RKO (cell line): ENCODE data around the gene RFFL.
"Not testable (repeated sequence)": the region's sequence is repeated elsewhere in the genome, so short reads cannot be mapped to it uniquely, and the experiment has no call there.

Experiments used
- DNase-seq: peaks from one replicate; pipeline ENCODE4 v3.0.0-alpha.2; 2016; ENCODE audit warnings: low spot score

Gene RFFL

DNA sequence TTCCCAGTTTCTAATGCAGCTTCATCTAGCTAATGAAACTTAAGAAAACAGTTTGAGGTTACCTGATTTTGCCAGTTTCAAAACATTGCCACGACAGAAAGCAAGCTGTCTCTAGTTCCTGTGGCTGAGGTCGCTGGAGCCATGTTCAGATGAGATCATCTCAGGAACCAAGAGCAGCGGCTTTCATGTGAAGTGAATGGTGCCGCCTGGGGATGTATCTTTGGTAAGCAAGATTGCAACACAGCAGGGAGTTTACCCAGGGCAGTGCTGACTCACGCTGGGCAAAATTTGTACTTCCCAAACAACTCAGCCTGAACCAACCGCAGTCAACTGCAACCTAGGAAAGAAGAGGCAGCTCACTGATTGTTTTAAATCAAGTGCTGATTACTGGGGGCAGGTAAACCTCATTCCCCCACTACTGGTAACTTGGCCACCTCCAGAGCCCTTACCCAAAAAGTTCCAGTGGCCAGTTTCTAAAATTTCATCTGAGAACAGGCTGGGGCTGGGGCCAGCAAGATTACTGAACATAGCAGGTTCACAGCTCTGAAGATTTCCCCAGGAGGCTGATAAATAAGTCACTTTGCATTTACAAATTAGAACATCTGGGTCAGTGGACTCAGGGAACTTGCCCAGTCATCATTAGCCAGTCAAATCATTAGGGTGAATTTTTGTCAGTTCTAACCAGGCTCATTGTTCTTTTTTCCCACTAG is at the start of gene RFFL:
Gene RFFL (minus strand): TSS at position 194 of the 710 bp plus-strand sequence. CDS start 37,154 bp downstream, outside the sequence.
- DNase-seq, result peak; percentile 96

GRCh38 chr17:35110791-35111190 is 47.3 kb upstream of the RFFL start:
- not testable (repeated sequence) for DNase-seq

DNA sequence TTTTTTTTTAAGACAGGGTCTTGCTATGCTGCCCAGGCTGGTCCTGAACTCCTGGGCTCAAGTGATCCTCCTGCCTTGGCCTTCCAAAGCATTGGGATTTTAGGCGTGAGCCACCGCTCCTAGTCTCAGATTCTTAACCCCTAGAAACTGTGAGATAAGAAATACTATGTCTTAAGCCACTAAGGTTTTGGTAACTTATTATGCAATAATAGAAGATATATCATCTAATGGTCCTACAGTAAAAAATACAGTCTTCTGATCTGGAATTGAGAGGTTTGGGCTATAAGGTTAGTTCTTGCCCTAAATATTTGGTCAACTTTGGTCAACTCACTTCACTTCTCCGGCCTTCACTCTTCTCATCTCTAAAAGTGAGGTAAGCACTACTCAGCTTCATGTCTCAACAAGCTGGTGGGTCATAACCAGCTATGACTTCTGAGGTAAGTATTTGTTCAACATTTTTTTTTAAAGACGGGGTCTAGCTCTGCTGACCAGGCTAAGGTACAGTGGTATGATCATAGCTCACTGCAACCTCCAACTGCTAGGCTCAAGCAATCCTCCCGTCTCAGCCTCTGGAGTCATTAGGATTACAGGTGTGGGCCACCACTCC is 41.4 kb upstream of the RFFL start:
- DNase-seq, result no peak

DNA sequence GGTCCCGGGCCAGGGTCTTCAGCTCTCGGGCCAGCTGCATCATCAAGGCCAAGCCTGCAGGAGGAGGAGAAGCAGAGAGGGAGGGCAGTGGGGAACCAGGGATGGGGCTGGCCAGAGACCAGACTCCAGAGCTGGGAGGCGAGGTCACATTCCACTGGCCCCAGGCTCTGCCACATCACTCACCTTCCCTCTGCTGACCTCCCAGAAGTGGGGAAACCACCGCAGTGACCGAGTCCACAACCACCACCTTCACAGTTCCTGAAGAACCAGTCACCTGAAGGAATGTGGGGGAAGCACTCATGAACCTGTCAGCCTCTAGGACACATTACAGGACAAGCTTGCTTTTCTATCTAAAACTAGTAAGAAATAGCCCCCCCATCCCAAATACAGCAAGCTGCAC is 39.8 kb upstream of the RFFL start:
- no peak for DNase-seq

DNA sequence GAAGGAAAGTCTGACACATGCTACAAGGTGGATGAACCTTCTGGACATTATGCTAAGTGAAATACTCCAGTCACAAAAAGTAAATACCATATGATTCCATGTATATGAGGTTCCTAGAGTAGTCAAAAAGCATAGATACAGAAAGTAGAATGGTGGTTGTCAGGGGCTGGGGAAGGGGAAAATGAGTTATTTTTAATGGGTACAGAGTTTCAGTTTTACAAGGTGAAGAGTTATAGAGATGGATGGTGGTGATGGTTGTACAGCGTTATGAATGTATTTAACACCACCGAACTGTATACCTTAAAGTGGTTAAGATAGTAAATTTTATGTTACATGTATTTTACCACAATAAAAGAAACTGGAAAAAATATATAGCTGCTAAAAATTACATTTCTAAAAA is 38.2 kb upstream of the RFFL start:
- DNase-seq, result no peak

- DNase-seq, result no peak
Measured at GRCh38 chr17:35101036-35101435, 37.5 kb upstream of the RFFL start.

- no peak for DNase-seq
Measured at GRCh38 chr17:35099908-35100307, 36.4 kb upstream of the RFFL start.

GRCh38 chr17:35097776-35098175 is 34.3 kb upstream of the RFFL start:
- no peak for DNase-seq

DNA sequence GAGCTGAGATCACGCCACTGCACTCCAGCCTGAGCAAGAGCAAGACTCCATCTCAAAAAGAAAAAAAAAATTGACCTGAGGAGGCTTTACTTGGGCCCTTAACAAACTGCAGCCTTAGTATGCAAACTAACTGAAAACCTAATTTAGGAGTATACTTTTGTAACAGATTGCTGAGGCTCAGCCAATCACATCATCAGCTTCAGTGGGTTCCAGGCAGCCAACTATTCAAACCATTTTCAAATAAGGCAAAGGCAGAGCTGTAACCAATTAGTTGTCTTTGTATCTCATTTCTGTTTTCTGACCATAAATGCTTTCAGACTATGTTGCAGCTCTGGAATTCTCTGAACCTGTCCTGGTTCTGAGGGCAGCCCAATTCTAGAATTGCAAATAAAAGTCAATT is 32.2 kb upstream of the RFFL start:
- no peak for DNase-seq

- DNase-seq, result peak; percentile 91
Measured at GRCh38 chr17:35094902-35095301, 31.4 kb upstream of the RFFL start.

DNA sequence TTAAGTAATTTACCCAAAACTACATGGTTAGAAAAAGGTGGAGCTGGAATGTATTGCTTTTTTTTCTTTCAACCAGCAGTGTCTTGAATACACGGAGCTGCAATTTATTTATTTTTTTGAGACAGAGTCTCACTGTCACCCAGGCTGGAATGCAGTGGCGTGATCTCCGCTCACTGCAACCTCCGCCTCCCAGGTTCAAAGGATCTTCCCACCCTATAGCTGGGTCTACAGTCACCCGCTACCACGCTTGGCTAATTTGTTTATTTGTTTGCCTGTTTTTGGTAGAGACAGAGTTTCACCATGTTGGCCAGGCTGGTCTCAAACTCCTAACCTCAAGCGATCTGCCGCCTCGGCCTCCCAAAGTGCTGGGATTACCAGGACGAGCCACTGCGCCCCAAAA is 27.2 kb upstream of the RFFL start:
- not testable (repeated sequence) for DNase-seq

- no peak for DNase-seq
Measured at GRCh38 chr17:35089586-35090296, 26.2 kb upstream of the RFFL start.

DNA sequence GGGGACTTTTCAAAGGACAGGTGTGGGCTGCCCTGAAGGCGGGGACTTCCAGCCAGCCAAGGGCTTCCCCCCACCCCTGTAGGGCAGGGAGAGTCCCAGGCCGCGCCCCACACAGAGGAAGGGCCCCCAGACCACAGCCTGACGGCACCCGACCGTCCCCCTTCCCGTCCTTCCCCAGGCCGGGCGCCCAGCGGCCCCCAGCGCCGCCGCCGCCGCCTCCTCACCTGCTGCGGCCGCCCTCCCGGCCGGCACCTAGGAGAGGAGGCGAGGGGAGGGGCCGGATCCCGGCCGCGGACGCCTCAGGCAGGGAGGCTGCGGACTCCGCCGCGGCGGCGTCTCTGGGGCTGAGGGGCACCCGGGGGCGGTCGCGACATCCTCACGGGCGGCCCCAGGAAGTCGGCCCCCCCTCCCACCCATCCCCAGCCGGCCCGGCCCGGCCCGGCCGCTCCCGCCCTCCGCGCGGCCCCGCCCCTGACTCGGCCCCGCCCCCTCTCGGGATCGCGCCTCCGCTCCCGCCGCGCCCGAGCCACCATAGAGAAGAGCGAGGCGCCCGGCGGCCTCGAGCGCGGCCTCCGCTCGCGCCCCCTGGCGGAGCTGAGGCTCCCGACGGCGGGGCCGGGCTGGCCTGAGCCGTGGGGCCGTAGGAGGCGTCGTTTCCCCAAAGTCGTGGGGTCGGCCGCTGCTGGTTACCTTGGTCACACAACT is 25.5 kb upstream of the RFFL start:
- peak; percentile 78 for DNase-seq

GRCh38 chr17:35088356-35088880 is 24.9 kb upstream of the RFFL start:
- DNase-seq, result peak; percentile 66

GRCh38 chr17:35087731-35088355 is 24.3 kb upstream of the RFFL start:
- peak; percentile 63 for DNase-seq

DNA sequence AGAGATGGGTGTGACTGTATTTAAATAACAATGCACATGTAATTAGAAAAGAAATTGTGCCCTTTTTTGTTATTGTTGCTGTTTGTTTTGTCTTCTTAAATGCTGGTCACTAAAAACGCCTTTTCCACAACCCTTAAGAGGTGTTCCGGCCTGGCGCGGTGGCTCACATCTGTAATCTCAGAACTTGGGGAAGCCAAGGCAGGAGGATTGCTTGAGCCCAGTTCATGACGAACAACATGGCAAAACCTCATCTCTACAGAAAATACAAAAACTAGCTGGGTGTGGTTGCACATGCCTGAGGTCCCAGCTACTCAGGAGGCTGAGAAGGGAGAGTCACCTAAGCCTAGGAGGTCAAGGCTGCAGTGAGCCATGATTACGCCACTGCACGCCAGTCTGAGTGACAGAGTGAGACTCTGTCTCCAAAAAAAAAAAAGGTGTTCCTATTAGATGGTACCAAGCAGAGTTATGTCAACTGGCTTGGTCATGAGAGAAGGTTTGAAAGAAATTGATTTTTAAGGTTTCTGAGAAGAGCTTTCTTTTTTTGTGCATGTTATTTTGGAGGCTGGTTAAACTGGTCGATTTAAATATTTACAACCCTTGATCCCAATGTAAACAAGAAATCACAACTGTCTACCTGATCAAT is 23.5 kb upstream of the RFFL start:
- peak; percentile 47 for DNase-seq

DNA sequence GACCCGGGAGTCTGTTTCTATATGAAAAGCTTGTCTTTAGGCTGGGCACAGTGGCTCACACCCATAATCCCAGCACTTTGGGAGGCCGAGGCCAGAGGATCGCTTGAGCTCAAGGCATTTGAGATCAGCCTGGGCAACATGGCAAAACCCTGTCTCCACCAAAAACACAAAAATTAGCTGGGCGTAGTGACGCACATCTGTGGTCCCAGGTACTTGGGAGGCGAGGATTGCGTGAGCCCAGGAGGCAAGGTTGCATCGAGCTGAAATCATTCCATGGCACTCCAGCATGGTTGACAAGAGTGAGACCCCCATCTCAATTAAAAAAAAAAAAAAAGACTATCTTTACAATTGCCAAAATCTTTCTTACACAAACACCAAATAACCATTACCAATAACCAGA is 22.7 kb upstream of the RFFL start:
- DNase-seq, result no peak

DNA sequence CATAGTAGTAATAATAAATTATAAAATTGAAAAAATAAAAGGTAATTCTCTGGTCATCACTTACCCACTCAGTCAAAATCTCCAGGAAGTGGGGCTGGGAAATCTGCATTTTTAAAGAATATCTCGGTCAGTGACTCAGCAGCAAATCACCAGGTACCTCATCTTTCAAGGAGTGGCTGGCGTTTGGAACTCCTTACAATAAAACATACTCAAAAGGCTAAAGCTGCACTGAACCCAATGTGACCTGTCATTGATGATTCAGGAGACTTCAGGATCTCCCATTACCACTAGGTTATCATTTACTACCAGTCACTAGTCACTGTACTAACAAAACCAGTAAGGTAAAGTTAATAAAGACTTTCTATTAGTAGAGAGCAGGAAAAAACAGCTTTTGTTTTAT is 21.5 kb upstream of the RFFL start:
- DNase-seq, result peak; percentile 93

- DNase-seq, result no peak
Measured at GRCh38 chr17:35083071-35083470, 19.6 kb upstream of the RFFL start.

GRCh38 chr17:35082073-35082657 is 18.7 kb upstream of the RFFL start:
- DNase-seq, result peak; percentile 92

GRCh38 chr17:35081638-35082037 is 18.1 kb upstream of the RFFL start:
- DNase-seq, result no peak
